Diencephalon (tissue), 1 donor: ENCODE data around the gene PCDHB11. TPM values are rescaled to one million over a fixed set of nuclear protein-coding genes. Genes with fewer than 3 reads are reported as not detected.

Source experiments
- total RNA-seq: library from RNA; depleted of rRNA; stranded (reverse); fragments of >200 nt; gene quantifications from one replicate; pipeline ENCODE4 v1.2.3, GENCODE V29; 2014

The PCDHB11 gene
- 14.8 TPM for total RNA-seq

GRCh38 chr5:141199359-141200235 lies at the start of gene PCDHB11:
PCDHB11 (plus strand) TSS chr5:141199627; CDS start chr5:141199775, 148 bp downstream.

DNA sequence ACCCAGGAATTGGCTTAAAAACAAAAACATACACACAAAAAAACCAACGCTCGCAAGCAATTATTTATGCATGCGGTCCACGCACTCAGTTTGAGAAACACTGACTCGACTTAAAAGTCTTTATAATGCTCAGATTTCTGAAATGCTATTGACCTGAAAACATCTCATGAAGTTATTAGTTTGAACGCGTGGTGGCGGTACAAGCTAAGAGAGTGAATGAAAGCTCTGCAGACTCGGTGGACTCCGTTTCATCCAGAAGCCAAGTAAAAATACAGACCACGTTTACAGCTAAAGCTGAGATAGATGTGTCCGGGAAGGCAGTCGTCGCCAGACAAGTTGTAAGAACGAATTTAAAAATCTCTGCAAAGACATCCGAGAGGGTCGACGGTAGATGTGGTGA lies 49.6 kb upstream of the PCDHB11 start, which contains the start of gene PCDHB6:
Gene PCDHB6, plus strand, starts transcription at position 246 of the 400 bp plus-strand sequence. CDS start 201 bp downstream, outside the sequence.

DNA sequence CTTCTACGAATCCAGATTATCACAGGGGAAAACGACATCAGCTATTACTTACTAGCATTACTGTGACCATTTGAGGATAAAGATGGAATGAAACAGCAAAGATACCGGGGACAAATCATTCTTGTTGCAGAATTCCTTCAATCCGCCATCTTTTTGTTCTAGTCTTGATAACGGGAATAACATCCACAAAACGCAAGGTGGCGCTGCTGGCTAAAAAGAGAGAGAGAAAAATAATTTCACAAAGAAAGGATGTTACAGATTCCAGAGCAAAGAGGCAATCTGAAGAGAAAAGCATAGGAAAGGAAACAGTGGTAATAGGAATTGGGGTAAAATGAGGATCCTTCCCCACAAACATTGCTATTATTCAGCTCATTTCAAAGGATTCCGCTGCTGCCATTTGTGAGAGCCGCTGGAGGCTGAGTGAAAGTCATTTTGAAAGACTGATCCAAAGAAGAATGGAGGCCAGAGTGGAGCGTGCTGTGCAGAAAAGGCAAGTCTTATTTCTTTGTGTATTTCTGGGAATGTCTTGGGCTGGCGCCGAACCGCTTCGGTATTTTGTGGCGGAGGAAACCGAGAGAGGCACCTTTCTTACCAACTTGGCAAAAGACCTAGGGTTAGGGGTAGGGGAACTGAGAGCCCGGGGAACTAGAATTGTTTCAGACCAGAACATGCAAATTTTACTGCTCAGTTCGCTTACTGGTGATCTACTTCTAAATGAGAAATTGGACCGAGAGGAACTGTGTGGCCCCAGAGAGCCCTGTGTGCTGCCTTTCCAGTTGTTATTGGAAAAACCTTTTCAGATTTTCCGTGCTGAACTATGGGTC lies 26.8 kb upstream of the PCDHB11 start, which contains the start of gene PCDHB7:
Gene PCDHB7, plus strand, starts transcription at position 264 of the 824 bp plus-strand sequence. Its CDS starts 192 bp downstream, at position 456.

DNA sequence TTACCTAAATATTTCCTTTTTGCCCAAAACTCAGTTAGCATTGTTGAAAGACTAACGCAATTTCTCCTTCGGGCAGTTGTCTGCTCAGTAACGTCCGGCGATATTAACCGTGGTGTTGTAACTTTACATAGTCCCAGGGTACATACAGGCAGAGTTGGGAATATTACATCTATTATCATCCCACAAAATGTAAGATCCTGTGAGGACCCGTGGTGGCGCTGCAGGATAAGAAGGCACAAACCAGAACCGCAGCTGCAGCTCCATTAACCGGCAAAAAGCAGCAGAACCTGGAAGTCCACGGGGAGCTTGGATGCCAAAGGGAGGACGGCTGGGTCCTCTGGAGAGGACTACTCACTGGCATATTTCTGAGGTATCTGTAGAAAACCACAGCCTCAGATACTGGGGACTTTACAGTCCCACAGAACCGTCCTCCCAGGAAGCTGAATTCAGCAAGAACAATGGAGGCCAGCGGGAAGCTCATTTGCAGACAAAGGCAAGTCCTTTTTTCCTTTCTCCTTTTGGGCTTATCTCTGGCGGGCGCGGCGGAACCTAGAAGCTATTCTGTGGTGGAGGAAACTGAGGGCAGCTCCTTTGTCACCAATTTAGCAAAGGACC lies 21.7 kb upstream of the PCDHB11 start, which contains the start of gene PCDHB8:
Gene PCDHB8, plus strand, starts transcription at position 214 of the 615 bp plus-strand sequence. Its CDS starts 245 bp downstream, at position 459.

DNA sequence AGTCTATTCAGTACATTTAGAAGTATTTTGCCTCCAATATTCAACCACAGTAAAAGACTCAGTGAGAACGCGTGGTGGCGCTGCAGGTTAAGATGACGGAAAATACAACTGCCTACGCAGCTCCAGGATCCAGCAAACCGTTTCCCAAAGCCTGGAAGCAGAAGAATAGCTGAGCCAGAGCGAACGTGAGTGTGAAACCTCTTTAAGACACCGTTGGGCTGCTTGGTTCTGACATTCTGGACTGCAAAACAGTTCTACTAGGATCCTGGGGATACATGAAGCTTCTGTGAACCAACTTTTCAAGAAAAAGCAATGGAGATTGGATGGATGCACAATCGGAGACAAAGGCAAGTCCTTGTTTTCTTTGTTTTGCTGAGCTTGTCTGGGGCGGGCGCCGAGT lies 17.2 kb upstream of the PCDHB11 start, which contains the start of gene PCDHB16:
Gene PCDHB16, plus strand, starts transcription at position 140 of the 400 bp plus-strand sequence. Its CDS starts 173 bp downstream, at position 313.

DNA sequence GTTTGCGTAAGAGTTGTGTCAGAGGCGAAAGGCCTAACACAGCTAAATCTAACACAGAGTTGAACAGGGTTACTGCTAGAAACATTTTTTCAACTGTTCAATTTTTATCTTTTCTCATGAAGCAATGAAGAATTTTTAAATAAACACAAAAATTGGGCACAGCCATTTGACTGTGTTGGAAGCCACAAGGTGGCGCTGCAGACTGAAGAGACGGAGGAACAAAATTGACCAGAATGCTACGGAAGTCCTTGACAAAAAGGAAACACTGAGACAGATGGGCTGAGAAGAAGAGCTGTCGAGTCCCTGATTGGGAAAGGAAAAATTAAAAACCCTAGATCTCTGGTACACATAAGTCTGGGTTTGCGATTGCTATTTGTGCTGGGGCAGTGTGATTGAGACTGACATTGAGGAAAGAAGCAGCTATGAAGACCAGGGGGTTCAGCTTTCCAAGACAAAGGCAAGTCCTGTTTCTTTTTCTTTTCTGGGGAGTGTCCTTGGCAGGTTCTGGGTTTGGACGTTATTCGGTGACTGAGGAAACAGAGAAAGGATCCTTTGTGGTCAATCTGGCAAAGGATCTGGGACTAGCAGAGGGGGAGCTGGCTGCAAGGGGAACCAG lies 12.4 kb upstream of the PCDHB11 start, which contains the start of gene PCDHB9:
Gene PCDHB9, plus strand, starts transcription at position 265 of the 616 bp plus-strand sequence. Its CDS starts 158 bp downstream, at position 423.

GRCh38 chr5:141192110-141192725 lies 7.2 kb upstream of the PCDHB11 start, which contains the start of gene PCDHB10:
PCDHB10 (plus strand) TSS chr5:141192353; CDS start chr5:141192553, 200 bp downstream.

DNA sequence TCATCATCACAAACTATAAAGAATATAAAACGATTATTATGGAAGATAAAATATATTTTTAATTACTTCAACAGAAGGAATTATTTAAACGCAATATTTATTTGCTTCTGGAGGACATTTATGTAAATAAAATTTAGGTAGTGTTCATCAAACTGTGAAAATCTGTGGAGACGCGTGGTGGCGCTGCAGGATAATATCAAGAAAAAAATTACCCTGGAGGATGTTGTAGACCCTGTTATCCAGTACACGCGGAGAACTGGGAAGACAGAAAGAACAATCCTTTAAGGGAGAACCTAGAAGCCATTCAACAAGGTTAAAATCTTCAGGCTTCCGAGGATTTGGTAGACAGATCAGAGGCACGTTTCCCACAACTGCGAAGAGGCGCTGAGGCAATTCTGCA lies 9.1 kb downstream of the PCDHB11 start, which contains the start of gene PCDHB12:
Gene PCDHB12, plus strand, starts transcription at position 242 of the 400 bp plus-strand sequence. CDS start 189 bp downstream, outside the sequence.

DNA sequence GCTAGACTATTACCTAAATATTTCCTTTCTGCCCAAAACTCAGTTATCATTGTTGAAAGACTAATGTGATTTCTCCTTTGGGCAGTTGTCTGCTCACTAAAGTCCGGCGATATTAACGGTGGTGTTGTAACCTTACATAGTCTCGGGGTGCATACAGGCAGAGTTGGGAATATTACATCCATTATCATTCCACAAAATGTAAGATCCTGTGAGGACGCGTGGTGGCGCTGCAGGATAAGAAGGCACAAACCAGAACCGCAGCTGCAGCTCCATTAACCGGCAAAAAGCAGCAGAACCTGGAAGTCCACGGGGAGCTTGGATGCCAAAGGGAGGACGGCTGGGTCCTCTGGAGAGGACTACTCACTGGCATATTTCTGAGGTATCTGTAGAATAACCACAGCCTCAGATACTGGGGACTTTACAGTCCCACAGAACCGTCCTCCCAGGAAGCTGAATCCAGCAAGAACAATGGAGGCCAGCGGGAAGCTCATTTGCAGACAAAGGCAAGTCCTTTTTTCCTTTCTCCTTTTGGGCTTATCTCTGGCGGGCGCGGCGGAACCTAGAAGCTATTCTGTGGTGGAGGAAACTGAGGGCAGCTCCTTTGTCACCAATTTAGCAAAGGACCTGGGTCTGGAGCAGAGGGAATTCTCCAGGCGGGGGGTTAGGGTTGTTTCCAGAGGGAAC lies 14.4 kb downstream of the PCDHB11 start, which contains the start of gene PCDHB13:
Gene PCDHB13, plus strand, starts transcription at position 264 of the 684 bp plus-strand sequence. Its CDS starts 205 bp downstream, at position 469.

GRCh38 chr5:141223112-141223783 lies 23.8 kb downstream of the PCDHB11 start, which contains the start of gene PCDHB14:
PCDHB14 (plus strand) TSS chr5:141223343; CDS start chr5:141223506, 163 bp downstream.

GRCh38 chr5:141245250-141245717 lies 45.9 kb downstream of the PCDHB11 start, which contains the start of gene PCDHB15:
PCDHB15 (plus strand) TSS chr5:141245395; CDS start chr5:141245579, 184 bp downstream.

Other genes with a start within 250 kb of the PCDHB11 start
- 47.1 TPM for gene PCDHAC2, start 233.2 kb upstream of the PCDHB11 start, total RNA-seq
- 0.46 TPM for gene PCDHB1, start 148.3 kb upstream of the PCDHB11 start, total RNA-seq
- 12.7 TPM for gene PCDHB2, start 105.0 kb upstream of the PCDHB11 start, total RNA-seq
- 13.6 TPM for gene PCDHB3, start 99.2 kb upstream of the PCDHB11 start, total RNA-seq
- 5.3 TPM for gene PCDHB4, start 77.8 kb upstream of the PCDHB11 start, total RNA-seq
- gene PCDHB5, start 64.4 kb upstream of the PCDHB11 start, total RNA-seq, result 11.1 TPM
- 4.2 TPM for gene PCDHB6, start 49.6 kb upstream of the PCDHB11 start, total RNA-seq
- 8.5 TPM for gene PCDHB7, start 27.0 kb upstream of the PCDHB11 start, total RNA-seq
- 8.1 TPM for gene PCDHB8, start 21.8 kb upstream of the PCDHB11 start, total RNA-seq
- gene PCDHB16, start 17.2 kb upstream of the PCDHB11 start, total RNA-seq, result 5.8 TPM
- 9.2 TPM for gene PCDHB9, start 12.5 kb upstream of the PCDHB11 start, total RNA-seq
- gene PCDHB10, start 7.3 kb upstream of the PCDHB11 start, total RNA-seq, result 22.4 TPM
- 15.5 TPM for gene PCDHB12, start 9.1 kb downstream of the PCDHB11 start, total RNA-seq
- 10.8 TPM for gene PCDHB13, start 14.3 kb downstream of the PCDHB11 start, total RNA-seq
- gene PCDHB14, start 23.7 kb downstream of the PCDHB11 start, total RNA-seq, result 12.7 TPM
- gene PCDHB15, start 45.8 kb downstream of the PCDHB11 start, total RNA-seq, result 22.6 TPM
- gene SLC25A2, start 104.4 kb downstream of the PCDHB11 start, total RNA-seq, result 0.23 TPM
- gene TAF7, start 121.2 kb downstream of the PCDHB11 start, total RNA-seq, result 103 TPM
- gene PCDHGA1, start 130.9 kb downstream of the PCDHB11 start, total RNA-seq, result 4.2 TPM
- 8.5 TPM for gene PCDHGA2, start 139.1 kb downstream of the PCDHB11 start, total RNA-seq
- gene PCDHGA3, start 144.2 kb downstream of the PCDHB11 start, total RNA-seq, result 7.2 TPM
- gene PCDHGB1, start 150.5 kb downstream of the PCDHB11 start, total RNA-seq, result 10.4 TPM
- 12.5 TPM for gene PCDHGA4, start 155.4 kb downstream of the PCDHB11 start, total RNA-seq
- gene PCDHGB2, start 160.4 kb downstream of the PCDHB11 start, total RNA-seq, result 7.6 TPM
- 7.2 TPM for gene PCDHGA5, start 164.5 kb downstream of the PCDHB11 start, total RNA-seq
- 9.2 TPM for gene PCDHGB3, start 170.6 kb downstream of the PCDHB11 start, total RNA-seq
- 11.3 TPM for gene PCDHGA6, start 174.3 kb downstream of the PCDHB11 start, total RNA-seq
- 7.6 TPM for gene PCDHGA7, start 183.1 kb downstream of the PCDHB11 start, total RNA-seq
- 14.8 TPM for gene PCDHGB4, start 188.1 kb downstream of the PCDHB11 start, total RNA-seq
- 6.9 TPM for gene PCDHGA8, start 193.0 kb downstream of the PCDHB11 start, total RNA-seq
- gene PCDHGB5, start 198.3 kb downstream of the PCDHB11 start, total RNA-seq, result 24.0 TPM
- 14.3 TPM for gene PCDHGA9, start 203.2 kb downstream of the PCDHB11 start, total RNA-seq
- 17.8 TPM for gene PCDHGB6, start 208.4 kb downstream of the PCDHB11 start, total RNA-seq
- gene PCDHGA10, start 213.4 kb downstream of the PCDHB11 start, total RNA-seq, result 15.2 TPM
- 18.2 TPM for gene PCDHGB7, start 218.1 kb downstream of the PCDHB11 start, total RNA-seq
- 18.9 TPM for gene PCDHGA11, start 221.4 kb downstream of the PCDHB11 start, total RNA-seq
- 7.4 TPM for gene PCDHGA12, start 230.9 kb downstream of the PCDHB11 start, total RNA-seq